ENCODE measurements around the gene CMIP.

Gene CMIP

GRCh38 chr16:81651758-81652718 is 207.4 kb downstream of the CMIP start:
- no peak for DNase-seq (ENCODE audit: low read depth in 2 of 2, low spot score in 1 of 2)

GRCh38 chr16:81652798-81653505 is 208.3 kb downstream of the CMIP start:
- DNase-seq (ENCODE audit: low read depth in 2 of 2, low spot score in 1 of 2) = no peak

GRCh38 chr16:81654346-81654745 is 209.7 kb downstream of the CMIP start:
- DNase-seq (ENCODE audit: low read depth in 2 of 2, low spot score in 1 of 2) = no peak

DNA sequence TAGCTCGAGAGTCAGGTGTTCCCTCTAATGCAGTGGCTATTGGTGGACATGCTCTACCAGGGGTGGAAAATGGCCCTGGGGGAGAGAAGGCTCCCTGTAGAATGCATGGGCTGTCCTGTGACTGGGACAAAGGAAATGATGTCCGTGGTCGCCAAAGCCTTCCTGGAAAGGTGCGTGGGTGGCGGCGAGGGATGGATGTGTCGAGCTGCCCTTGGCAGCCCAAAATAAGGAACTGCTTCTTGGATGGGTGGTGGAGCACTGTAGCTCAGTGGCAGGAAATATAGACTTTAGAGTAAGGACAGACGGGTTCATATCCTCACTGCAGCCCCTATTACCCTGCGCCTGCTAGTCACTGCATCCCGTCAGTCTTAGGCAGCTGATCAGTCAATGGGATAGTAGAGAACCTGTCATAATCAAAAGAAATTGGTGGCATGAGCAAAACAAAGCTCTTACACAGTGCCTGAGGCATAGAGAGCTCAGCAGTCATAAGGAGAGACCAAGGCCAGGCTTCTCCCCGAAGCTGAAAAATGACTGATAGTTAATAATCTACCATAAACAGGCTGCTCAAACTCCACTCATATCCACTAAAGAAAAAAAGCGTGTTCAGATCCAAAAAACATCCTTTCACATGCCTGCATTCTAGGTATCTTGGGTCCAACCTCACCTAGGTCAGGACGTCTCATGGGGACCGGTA is 211.0 kb downstream of the CMIP start:
- no peak for DNase-seq (ENCODE audit: low read depth in 2 of 2, low spot score in 1 of 2)

DNA sequence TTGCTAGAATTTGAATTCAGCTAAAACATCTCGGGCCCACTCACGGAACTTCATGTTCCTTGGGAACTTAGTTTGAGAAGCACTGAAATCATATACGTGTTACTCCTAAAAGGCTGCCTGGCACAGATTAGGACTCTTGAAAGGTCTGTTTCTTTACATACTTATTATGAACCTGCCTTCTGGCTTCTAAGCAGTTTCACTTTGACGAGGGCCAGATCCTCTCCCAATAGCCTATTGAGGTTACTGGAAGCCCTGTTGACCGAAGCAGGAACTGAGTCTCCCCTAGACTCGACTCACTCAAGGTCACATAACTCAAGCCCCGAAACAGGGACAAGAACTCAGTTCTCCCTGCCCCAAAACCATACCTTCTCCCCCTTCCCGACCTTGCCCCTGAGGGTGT is 212.6 kb downstream of the CMIP start:
- DNase-seq (ENCODE audit: low read depth in 2 of 2, low spot score in 1 of 2) = no peak

GRCh38 chr16:81657781-81658180 is 213.2 kb downstream of the CMIP start:
- DNase-seq (ENCODE audit: low read depth in 2 of 2, low spot score in 1 of 2) = no peak

DNA sequence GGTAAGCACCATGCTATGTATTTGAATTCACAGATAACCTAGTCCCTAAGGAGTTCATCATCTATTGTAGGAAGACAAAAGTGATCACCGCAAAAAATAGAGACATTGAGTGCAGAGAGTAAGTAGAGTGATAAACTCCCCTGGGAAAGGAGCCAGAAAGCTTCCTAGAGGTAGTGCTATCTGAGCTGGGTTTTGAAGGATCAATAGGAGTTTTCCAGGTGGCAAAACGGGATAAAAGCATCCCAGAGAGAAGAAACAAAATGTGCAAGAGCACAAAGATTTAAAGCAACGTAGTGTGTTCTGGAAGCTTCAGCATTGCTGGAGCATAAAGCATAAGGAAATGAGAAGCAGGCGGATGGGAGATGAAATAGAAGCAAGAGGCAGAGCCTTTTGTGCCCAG is 213.8 kb downstream of the CMIP start:
- DNase-seq (ENCODE audit: low read depth in 2 of 2, low spot score in 1 of 2) = no peak

- no peak for DNase-seq (ENCODE audit: low read depth in 2 of 2, low spot score in 1 of 2)
These were observed 214.6 kb downstream of the CMIP start for GRCh38 chr16:81659249-81659648.

GRCh38 chr16:81661082-81661481 is 216.5 kb downstream of the CMIP start:
- DNase-seq (ENCODE audit: low read depth in 2 of 2, low spot score in 1 of 2) = no peak

GRCh38 chr16:81664153-81664552 is 219.5 kb downstream of the CMIP start:
- DNase-seq (ENCODE audit: low read depth in 2 of 2, low spot score in 1 of 2) = no peak

DNA sequence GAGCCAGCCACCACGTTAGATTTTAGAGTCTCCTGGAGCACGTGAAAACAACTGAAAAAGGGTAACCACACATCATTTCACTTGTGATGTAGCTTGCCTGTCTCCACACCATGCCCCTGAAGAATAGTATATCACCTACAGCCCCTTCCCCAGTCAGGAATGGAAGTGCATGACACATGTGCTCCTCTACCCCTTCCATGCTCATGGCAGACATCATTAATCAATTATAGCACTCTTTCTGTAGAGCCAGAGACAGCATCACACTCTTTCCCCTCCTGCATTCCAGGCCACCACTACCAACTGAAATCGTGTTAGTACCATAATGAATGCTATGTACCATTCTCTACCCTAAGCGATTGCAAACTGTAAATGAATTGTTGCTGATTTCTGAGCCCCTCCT is 221.0 kb downstream of the CMIP start:
- DNase-seq (ENCODE audit: low read depth in 2 of 2, low spot score in 1 of 2) = no peak

DNA sequence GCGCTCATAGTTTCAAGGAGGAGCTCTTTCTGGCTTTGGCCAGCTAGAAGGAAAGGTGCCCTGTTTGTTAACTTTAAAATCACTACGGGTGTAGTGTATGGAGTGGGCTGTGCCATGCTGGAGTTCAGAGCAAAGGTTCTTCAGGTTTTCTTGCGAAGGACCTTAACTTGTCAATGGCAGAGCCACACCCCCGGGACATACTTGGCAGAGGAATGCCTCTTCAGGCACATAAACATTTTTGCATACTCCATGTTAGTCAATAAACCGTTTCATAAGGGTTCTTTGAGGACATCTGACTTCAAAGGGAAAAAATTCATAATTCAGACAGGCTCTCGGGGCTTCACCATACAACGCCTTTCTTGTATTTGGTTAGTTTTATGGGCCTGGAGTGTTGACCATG is 221.5 kb downstream of the CMIP start:
- DNase-seq (ENCODE audit: low read depth in 2 of 2, low spot score in 1 of 2) = no peak

DNA sequence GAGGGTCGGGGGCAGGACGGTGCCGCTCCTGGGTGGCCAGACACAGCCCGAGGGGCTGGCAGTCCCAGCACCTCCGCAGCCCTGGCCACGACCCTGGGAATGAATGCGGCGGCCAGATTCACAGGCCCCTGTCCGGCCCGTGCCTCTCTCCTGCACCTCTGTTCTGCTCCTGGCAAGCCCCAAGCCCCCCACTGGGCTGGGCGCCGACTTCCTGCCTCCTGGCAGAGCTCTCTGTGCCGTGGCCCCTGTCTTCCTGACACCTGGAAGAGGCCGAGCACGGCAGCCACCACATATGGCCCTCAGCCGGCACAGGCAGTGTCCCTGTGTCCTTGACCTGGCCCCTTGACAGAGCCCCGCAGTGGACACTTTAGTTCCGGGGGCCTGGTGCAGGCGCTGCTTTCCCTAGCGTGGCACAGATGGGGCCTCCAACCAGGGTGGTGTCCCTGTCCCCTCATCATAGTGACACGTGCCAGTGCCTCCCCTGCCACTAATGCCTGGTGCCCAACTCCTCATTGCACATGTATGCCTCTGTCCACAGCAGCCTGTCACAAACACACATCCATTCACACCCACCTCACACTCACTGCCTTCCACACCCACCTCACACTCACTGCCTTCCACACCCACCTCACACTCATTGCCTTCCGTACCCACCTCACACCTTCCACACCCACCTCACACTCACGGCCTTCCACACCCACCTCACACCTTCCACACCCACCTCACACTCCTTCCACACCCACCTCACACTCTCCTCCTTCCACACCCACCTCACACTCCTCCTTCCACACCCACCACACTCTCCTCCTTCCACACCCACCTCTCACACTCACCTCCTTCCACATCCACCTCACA is 223.9 kb downstream of the CMIP start:
- no peak for DNase-seq (ENCODE audit: low read depth in 2 of 2, low spot score in 1 of 2)

GRCh38 chr16:81669473-81670350 is 225.1 kb downstream of the CMIP start:
- no peak for DNase-seq (ENCODE audit: low read depth in 2 of 2, low spot score in 1 of 2)

- no peak for DNase-seq (ENCODE audit: low read depth in 2 of 2, low spot score in 1 of 2)
These were observed 227.4 kb downstream of the CMIP start for GRCh38 chr16:81671738-81672597.

DNA sequence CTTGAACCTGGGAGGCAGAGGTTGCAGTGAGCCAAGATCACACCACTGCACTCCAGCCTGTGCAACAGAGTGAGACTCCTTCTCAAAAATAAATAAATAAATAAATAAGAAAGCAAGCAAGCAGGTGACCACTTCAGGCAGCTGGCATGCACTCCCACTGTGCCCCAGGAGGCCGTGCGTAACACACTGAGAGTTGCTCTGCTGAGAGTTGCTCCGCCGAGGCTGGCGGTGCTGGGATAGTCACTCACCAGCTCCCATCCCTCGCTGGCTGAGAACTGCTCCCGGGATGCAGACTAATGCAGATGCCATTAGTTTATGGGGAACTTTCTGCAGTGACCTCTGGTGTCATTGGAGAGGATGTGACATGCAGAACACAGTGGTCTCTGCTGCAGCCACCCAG is 228.8 kb downstream of the CMIP start:
- DNase-seq (ENCODE audit: low read depth in 2 of 2, low spot score in 1 of 2) = no peak

- DNase-seq (ENCODE audit: low read depth in 2 of 2, low spot score in 1 of 2) = no peak
These were observed 231.1 kb downstream of the CMIP start for GRCh38 chr16:81675662-81676061.

- no peak for DNase-seq (ENCODE audit: low read depth in 2 of 2, low spot score in 1 of 2)
These were observed 231.7 kb downstream of the CMIP start for GRCh38 chr16:81676066-81676882.

All from stimulated activated CD8-positive, alpha-beta memory T cell treated with anti-CD3 and anti-CD28 coated beads, Interleukin-4, amount 100 ng/mL, for 4 hours (primary cell).